Measurements from ENCODE around the gene ACTL6B.

DNA sequence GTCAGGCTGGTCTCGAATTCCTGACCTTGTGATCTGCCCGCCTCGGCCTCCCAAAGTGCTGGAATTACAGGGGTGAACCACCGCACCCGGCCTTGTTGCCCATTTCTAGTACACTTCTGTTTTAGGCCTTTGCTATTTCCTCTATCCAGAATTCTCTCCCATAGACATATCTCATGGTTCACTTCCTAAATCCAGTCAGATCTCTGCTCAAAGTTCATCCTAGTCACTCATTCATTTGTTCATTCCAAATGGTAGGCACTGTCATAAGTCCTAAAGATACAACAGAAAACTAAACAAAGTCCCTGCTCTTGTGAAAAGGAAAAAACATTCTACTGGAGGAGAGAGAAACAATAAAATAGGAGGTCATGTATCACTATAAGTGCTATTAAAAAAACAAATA lies 46.3 kb downstream of the ACTL6B start:
- TF ChIP-seq EZH2 (IDR thresholded peaks at IDR 0.05; ENCODE audit: borderline replicate concordance) (no peak), EZH2phosphoT487 (IDR thresholded peaks at IDR 0.05; ENCODE audit: low read depth, severe bottlenecking, unreplicated experiment) (no peak)

Measured in hepatocyte (in vitro differentiated cells).